Right lobe of liver (tissue), 6 donors: Measurements from ENCODE around the gene TCHH. TPM values are rescaled to one million over a fixed set of nuclear protein-coding genes. Genes with fewer than 3 reads are reported as not detected.

Experiments
- ATAC-seq, 4 donors: fragments of 200-7000 bp; cut with Tn5 transposase; one replicate each; pipeline ENCODE4 v1.9.1; 2020; ENCODE audit warnings: mild to moderate bottlenecking in 4 of 4, moderate library complexity in 4 of 4
- DNase-seq, 3 donors: peaks; one replicate each; pipeline ENCODE4 v3.0.0-alpha.2; 2020
- H3K27ac ChIP-seq, 3 donors: fragments of 200-600 bp; one replicate each; pipeline ENCODE4 v1.8.0; 2022
- H3K27me3 ChIP-seq, 2 donors: fragments of 200-600 bp; one replicate each; pipeline ENCODE4 v1.8.0; 2022
- H3K36me3 ChIP-seq, 4 donors: fragments of 200-600 bp; sonication (generic) in 1 of 4; one replicate each; pipeline versions ENCODE4 v1.5.1 to v1.8.0; 2017 to 2022; ENCODE audit warnings: control low read depth in 1 of 4
- H3K4me1 ChIP-seq, 4 donors: fragments of 200-600 bp; sonication (generic) in 1 of 4; one replicate each; pipeline versions ENCODE4 v1.5.1 to v1.8.0; 2017 to 2022; ENCODE audit warnings: control low read depth in 1 of 4
- H3K4me3 ChIP-seq, 3 donors: fragments of 200-600 bp; one replicate each; pipeline ENCODE4 v1.8.0; 2022
- H3K9me3 ChIP-seq, 4 donors: fragments of 200-600 bp; sonication (generic) in 1 of 4; one replicate each; pipeline versions ENCODE4 v1.5.1 to v1.8.0; 2017 to 2022; ENCODE audit warnings: control low read depth in 1 of 4
- CTCF ChIP-seq, 4 donors: fragments of 200-600 bp in 3 of 4; fragments of 450-650 bp in 1 of 4; IDR thresholded peaks; one replicate each; pipeline versions ENCODE4 v1.5.1 to v1.8.0; 2016 to 2022; ENCODE audit warnings: antibody characterized with exemption in 4 of 4, mild to moderate bottlenecking in 2 of 4
- POLR2A ChIP-seq: fragments of 450-650 bp; IDR thresholded peaks from one replicate; pipeline ENCODE4 v1.6.1; 2017; ENCODE audit warnings: antibody characterized with exemption, mild to moderate bottlenecking
- WGBS: methylation state at CpG from one replicate; pipeline ENCODE4 v1.1.6; 2018; ENCODE audit warnings: low coverage, low lambda C conversion rate; ENCODE audit not compliant: insufficient coverage; ENCODE audit errors: missing lambda C conversion rate; 5-methylcytosine and 5-hydroxymethylcytosine counted together
- intact Hi-C, 2 donors: fragments of 100-400 bp; cut with DNase I; formaldehyde crosslinking; loops; one replicate each; pipeline versions ENCODE4 v1.11.2 to v1.14.1; 2022
- total RNA-seq, 6 experiments: library from RNA; depleted of rRNA in 2 of 6; stranded (reverse); fragments of >200 nt in 2 of 6; fragmentation: NEBNext Ultra II Directional in 3 of 6; extraction: Animal tissue kit (Norgen Biotek cat#: 25700) in 3 of 6; gene quantifications; one replicate each; pipeline versions ENCODE4 v1.1.0 to v1.2.4, GENCODE V29; 2016 to 2023
- donor health status: DM: no; HTN: yes; CAD: no.
- donor health status: DM: no; HTN: no; CAD: no.
- donor health status: DM: no; HTN: no; CAD: no.
- donor health status: DM: no; HTN: yes; CAD: no.
- donor health status: DM: no; HTN: yes; CAD: no.

The TCHH gene
- total RNA-seq, 6 experiments from 2014 or later = 0.02 to 0.25 (median 0.12) TPM; not detected in 2

GRCh38 chr1:152110365-152110859 lies 4.8 kb downstream of the TCHH start:
- intact Hi-C loops = no loop called here
- ATAC-seq (peak; percentile 28 to 40 (median 37)), DNase-seq (peak in 2 of 3 donors; percentile 28 to 55)
- Histone ChIP-seq H3K9me3 (no peaks in the 10 kb centered on the region), H3K4me1 (peaks cover 0 to 21% (median 4%) of the 10 kb centered on the region in 4 donors), H3K36me3 (no peaks in the 10 kb centered on the region), H3K4me3 (peak overlapping the region; percentile 18 to 34 (median 33)), H3K27ac (no peak overlapping the region), H3K27me3 (peaks cover 4 to 20% of the 10 kb centered on the region in 2 donors)
- TF ChIP-seq POLR2A (no peak), CTCF (IDR thresholded peaks at IDR 0.05) (no peak)
- WGBS = 5% methylated on average over 23 of the region's 31 CpGs

DNA sequence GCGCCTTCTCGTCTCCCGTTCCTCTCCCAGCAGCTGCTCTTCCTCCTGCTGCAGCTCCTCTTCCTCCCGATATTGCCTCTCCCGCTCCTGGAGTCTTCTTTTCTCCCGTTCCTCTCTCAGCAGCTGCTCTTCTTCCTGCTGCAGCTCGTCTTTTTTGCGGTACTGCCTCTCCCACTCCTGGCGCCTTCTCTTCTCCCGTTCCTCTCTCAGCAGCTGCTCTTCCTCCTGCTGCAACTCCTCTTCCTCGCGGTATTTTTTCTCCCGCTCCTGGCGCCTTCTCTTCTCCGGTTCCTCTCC lies 5.3 kb downstream of the TCHH start:
- intact Hi-C loops = no loop called here
- WGBS = 12% methylated on average over 15 of the region's 15 CpGs
- H3K4me1 ChIP-seq = peaks cover 0 to 21% (median 4%) of the 10 kb centered on the region in 4 donors
- no peaks in the 10 kb centered on the region for H3K36me3 ChIP-seq
- ATAC-seq (no peak), DNase-seq (no peak)
- H3K27ac ChIP-seq = no peak overlapping the region
- H3K4me3 ChIP-seq = no peak overlapping the region
- peaks cover 4 to 20% of the 10 kb centered on the region in 2 donors for H3K27me3 ChIP-seq
- TF ChIP-seq CTCF (IDR thresholded peaks at IDR 0.05) (no peak), POLR2A (no peak)
- H3K9me3 ChIP-seq = no peaks in the 10 kb centered on the region

DNA sequence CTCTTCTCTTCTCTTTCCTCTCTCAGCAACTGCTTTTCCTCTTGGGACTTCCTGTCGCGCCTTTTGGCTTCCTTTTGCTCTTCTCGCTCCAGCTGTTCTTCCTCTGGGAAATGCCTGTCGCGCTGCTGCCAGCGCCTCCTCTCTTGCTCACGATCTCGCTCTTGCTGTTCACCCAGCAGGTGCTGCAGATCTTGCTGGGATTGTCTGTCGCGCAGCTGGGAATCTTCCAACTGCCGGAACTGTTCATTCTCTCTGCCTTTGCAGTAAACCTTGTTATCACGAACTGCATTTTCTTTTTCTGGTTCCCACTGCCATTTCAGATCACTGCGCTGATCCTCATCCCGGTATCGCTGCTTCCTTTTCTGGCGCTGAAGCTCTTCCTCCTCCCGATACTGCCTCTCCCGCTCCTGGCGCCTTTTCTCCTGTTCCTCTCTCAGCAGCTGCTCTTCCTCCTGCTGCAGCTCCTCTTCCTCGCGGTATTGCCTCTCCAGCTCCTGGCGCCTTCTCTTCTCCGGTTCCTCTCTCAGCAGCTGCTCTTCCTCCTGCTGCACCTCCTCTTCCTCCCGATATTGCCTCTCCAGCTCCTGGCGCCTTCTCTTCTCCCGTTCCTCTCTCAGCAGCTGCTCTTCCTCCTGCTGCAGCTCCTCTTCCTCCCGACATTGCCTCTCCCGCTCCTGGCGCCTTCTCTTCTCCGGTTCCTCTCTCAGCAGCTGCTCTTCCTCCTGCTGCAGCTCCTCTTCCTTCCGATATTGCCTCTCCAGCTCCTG lies 5.8 kb downstream of the TCHH start:
- TF ChIP-seq POLR2A = no peak
- TF ChIP-seq CTCF (IDR thresholded peaks at IDR 0.05) = no peak
- H3K4me3 ChIP-seq = no peak overlapping the region
- intact Hi-C loops = no loop called here
- peaks cover 4 to 20% of the 10 kb centered on the region in 2 donors for H3K27me3 ChIP-seq
- no peak overlapping the region for H3K27ac ChIP-seq
- 17% methylated on average over 31 of the region's 31 CpGs for WGBS
- H3K4me1 ChIP-seq = peaks cover 0 to 21% (median 4%) of the 10 kb centered on the region in 4 donors
- ATAC-seq (no peak), DNase-seq (no peak)
- no peaks in the 10 kb centered on the region for H3K36me3 ChIP-seq
- no peaks in the 10 kb centered on the region for H3K9me3 ChIP-seq

DNA sequence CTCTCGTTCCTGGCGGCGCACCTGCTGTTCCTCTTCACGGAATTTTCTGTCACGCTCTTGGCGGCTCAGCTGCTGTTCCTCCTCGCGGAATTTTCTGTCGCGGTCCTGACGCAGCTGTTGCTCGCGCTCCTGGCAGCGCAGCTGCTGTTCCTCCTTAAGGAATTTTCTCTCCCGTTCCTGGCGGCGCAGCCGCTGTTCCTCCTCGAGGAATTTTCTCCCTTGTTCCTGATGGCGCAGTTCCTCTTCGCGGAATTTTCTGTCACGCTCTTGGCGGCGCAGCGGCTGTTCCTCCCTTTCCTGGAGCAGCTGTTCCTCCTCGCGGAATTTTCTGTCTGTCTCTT lies 6.4 kb downstream of the TCHH start:
- 24% methylated on average over 27 of the region's 28 CpGs for WGBS
- peaks cover 4 to 20% of the 10 kb centered on the region in 2 donors for H3K27me3 ChIP-seq
- H3K27ac ChIP-seq = no peak overlapping the region
- no peaks in the 10 kb centered on the region for H3K36me3 ChIP-seq
- H3K4me3 ChIP-seq = no peak overlapping the region
- no peaks in the 10 kb centered on the region for H3K9me3 ChIP-seq
- intact Hi-C loops = no loop called here
- ATAC-seq = no peak
- DNase-seq = no peak
- peaks cover 0 to 21% (median 4%) of the 10 kb centered on the region in 4 donors for H3K4me1 ChIP-seq
- TF ChIP-seq CTCF (IDR thresholded peaks at IDR 0.05) (no peak), POLR2A (no peak)
